Choroid plexus epithelial cell (primary cell): ENCODE results near the gene PTPRE.
"Not testable (repeated sequence)": the region's sequence is repeated elsewhere in the genome, so short reads cannot be mapped to it uniquely, and the experiment has no call there.

ENCODE experiments used
- DNase-seq: peaks from one replicate; pipeline ENCODE4 v3.0.0-alpha.2; 2010; ENCODE audit warnings: low read depth
- H3K4me3 ChIP-seq: 2 replicates; pipeline ENCODE4 v1.5.1; 2011; ENCODE audit warnings: low read depth, mild to moderate bottlenecking, control low read depth, low read length, moderate library complexity
- TF ChIP-seq, protein P1 (sequence below): conservative IDR thresholded peaks from 2 replicates; pipeline ENCODE4 v1.5.1; 2011; ENCODE audit warnings: low read depth, mild to moderate bottlenecking, control low read depth, inconsistent platforms, low read length, moderate library complexity

PTPRE gene

DNA sequence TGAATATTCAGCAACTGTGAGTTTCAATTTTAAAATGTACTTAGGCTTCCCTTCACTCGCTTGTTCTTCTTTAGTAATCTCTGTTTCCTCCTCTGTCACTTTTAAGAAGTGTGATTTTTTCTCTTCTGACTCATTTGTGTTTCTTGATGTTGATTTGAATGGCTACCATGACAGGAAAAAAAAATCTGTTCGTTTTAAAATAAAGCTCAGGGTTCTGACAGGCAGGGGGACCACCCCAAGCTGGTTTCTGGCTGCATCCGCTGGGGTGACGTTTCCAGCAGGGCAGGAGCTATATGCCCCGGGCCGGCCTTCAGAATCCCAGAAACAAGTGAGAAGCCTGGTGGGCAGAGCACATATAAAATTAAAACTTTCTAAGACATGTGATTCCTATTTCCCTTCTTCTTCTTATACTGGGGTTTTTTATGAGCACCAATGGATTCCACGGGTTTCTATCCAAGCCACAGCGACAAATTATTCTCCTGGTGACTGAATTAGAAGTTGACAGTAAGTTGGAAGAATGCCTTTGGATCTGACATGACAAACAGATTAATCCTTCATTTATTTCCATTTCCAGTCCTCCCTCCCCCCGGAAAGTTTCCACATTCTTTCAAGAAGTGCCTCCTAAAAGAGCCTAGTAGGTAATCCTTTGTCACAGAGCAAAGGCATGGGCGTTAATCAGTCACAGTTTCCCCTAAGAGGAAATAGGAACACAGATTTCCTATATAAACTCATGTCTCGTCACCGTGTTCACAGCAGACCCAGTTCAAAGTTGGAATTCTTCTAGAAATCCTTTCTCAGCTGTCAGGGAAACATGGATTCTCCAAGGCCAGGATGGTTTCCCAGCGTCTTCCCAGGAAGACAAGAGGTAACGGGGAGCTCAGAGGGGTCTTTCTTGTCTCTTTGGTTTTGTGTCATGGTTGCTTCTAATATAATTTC, 79.9 kb downstream of the PTPRE start:
- no peak for DNase-seq
- H3K4me3 ChIP-seq = no peak overlapping the region
- TF ChIP-seq, protein P1, sequence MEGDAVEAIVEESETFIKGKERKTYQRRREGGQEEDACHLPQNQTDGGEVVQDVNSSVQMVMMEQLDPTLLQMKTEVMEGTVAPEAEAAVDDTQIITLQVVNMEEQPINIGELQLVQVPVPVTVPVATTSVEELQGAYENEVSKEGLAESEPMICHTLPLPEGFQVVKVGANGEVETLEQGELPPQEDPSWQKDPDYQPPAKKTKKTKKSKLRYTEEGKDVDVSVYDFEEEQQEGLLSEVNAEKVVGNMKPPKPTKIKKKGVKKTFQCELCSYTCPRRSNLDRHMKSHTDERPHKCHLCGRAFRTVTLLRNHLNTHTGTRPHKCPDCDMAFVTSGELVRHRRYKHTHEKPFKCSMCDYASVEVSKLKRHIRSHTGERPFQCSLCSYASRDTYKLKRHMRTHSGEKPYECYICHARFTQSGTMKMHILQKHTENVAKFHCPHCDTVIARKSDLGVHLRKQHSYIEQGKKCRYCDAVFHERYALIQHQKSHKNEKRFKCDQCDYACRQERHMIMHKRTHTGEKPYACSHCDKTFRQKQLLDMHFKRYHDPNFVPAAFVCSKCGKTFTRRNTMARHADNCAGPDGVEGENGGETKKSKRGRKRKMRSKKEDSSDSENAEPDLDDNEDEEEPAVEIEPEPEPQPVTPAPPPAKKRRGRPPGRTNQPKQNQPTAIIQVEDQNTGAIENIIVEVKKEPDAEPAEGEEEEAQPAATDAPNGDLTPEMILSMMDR = no peak

DNA sequence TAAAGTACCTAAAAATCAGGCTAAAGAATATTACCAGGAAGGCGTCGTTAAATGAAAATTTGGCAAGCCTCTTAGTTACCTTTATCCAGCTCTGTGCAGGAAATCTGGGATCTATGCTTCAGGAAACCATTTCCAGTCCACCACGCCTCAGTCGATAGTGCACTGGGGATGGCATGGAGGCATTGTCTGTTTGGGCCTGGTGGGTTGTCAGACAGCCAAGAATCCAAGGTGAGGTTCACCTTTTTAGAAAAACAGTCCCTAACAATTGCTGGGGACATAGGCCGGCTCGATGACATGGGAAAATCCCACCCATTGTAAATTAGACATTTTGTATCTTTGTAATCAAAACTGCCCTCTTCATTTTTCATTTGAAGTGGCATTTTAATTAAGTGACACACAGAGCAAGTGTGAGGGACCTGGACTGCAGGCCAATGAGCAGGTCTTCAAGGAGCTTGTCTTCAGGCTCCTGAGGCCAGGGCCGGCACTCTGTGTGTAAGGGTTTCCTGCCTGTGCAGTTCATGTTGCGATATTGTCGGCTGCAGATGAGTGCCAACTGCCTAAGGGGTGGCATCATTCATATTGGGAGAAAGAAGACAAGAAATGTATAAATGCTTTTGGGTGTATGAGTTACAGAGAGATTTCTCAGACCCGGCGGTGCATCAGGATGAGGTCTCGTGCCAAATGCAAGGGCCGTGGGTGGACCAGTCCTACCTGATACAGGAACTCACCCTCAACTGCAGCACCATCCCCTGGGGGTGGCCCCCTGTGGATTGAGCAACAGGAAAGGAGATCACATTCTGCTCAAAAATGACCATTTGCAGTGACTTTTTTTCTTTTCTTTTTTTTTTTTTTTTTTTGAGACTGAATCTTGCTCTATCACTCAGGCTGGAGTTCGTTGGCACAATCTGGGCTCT, 80.8 kb downstream of the PTPRE start:
- TF ChIP-seq, protein P1 = no peak
- H3K4me3 ChIP-seq = no peak overlapping the region
- no peak for DNase-seq

DNA sequence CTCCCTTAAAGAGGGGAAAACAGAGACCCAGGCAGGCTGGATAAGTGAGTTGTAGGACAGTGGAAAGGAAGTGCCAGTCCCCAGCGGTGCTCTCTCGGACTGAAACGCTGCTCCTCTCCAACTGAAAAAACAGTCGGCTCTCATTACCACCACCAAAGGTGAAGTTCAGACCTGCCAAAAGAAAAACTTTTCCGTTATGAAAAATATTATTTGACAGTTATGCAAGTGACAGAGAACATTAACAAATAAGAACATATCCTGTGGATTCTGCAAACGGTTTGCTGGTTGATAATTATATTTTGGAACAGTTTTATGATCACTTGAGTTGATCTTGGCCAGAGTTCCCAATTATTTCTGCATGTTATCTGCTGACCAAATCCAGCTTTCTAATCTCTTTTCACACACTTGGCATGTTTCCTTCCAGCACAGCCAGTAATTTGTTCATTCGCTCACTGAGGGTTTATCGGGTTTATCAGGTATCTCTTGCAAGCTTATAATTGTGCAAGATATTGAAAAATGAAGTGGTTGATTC, 82.6 kb downstream of the PTPRE start:
- TF ChIP-seq, protein P1 = no peak
- H3K4me3 ChIP-seq = no peak overlapping the region
- DNase-seq = peak; percentile 69

DNA sequence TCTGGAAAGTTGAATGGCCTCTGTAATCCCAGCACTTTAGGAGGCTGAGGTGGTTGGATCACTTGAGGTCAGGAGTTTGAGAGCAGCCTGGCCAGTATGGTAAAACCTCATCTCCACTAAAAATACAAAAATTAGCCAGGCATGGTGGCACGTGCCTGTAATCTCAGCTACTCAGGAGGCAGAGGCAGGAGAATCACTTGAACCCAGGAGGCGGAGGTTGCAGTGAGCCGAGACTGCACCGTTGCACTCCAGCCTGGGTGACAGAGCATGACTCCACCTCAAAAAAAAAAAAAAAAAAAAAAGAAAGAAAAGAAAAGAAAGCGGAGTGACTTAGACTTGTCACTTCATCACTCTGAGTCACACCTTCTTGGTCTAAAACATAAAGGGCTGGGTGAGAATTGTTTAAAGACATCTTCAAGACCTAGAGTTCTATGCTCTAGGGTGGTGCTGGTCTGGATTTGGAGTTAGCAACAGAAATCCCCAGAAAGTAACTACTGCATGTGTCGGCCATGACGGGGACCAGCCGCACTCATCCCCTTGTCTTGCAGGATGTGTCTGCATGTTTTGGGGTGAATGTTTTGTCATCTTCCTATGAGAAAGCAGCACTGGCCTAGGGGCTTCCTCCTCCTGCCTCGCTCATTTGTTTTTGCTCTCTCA, 83.4 kb downstream of the PTPRE start:
- peak; percentile 24 for DNase-seq
- not testable (repeated sequence) for H3K4me3 ChIP-seq

DNA sequence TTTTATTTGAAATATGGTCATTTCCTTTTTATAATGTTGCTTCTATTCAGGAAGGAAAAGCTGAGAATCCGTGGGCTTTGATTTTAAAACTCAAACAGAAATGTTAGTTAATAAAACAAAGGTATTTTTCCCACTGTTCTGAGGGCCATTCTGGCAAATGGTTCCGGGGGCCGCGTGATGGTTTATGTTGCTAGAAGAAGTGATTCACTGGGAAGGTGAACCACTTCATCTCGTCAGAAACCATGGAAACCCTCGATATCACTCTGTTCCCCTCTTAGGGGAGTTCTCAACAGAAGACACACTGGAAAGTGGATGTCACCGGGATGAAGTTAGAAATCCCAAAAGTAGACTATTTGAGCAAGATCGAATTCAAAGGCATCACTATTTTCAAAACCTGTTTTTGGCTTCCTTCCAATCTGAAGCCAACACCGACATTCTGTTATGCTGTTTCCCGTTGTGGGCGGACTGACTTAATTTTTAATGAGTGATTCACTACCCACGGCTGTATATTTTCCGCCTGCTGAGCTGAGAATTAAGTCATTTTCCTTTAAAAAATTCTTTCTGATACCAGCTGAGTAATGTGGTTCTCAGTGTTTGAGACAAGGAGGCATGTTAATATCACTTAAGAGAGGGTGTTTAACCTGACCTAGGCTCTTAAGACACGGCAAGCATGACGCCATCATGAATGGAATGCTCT, 84.1 kb downstream of the PTPRE start:
- peak overlapping the region; percentile 20 for H3K4me3 ChIP-seq
- peak; percentile 98 for DNase-seq
- TF ChIP-seq, protein P1 = no peak

DNA sequence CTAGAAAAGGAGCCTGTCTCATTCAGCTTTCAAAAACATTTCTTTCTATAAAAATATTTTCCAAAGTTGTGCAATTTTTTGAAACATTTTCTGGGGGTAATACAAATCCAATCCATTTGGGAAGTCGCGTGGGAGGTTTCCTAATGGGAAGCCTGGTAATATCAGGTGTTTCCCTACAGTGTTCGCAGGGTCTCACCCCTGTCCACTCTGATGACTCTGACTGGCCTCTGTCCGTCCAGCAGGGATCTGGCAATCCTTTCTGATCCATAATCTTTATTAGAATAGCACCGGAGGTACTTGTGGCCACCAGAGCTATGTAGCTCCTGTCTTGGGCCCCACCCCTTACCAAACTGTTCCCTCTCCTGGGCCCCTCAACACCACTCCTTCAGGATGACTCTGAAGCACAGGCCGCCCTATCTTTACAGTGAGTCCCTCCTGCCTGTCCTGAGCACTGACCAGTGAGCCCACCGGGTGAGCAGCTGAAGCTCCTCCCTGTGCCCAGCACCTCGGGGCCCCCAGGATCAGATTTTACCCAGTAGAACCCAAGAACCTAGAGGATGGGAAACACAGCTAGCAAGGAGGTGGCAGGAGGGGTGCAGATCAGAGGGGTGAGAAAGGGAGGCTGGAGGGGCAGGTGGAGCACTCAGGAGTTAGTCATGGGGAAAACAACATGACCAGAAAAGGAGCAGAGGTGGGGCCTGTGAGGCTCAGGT, 84.8 kb downstream of the PTPRE start:
- TF ChIP-seq, protein P1 = no peak
- DNase-seq = peak; percentile 57
- no peak overlapping the region for H3K4me3 ChIP-seq
